WI38 (cell line): Measurements from ENCODE around the gene AGBL3.

Experiments used
- H3K4me3 ChIP-seq: 2 replicates; pipeline ENCODE4 v1.5.1; 2011; ENCODE audit warnings: low read depth, mild to moderate bottlenecking, control low read depth, low read length
- TF ChIP-seq, protein P1 (sequence below): IDR thresholded peaks from 2 replicates; pipeline ENCODE4 v1.5.1; 2012; ENCODE audit warnings: low read depth, mild to moderate bottlenecking, control low read depth, low read length

Gene AGBL3

DNA sequence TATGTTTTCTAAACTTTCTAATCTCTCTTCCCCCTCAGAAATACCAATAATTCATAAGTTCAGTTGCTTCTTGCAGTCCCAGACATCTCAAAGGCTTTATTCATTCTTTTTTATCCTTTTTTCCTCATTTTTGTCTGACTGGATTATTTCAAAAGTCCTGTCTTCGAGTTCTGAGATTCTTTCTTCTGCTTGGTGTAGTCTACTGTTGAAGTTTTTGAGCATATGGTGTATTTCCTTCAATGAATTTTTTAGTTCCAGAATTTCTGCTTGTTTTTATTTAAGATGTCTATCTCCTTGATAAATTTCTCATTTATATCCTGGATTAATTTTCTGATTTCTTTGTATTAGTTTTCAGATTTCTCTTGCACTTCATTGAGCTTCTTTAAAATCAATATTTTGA is 170.0 kb downstream of the AGBL3 start:
- no peak overlapping the region for H3K4me3 ChIP-seq
- TF ChIP-seq, protein P1, sequence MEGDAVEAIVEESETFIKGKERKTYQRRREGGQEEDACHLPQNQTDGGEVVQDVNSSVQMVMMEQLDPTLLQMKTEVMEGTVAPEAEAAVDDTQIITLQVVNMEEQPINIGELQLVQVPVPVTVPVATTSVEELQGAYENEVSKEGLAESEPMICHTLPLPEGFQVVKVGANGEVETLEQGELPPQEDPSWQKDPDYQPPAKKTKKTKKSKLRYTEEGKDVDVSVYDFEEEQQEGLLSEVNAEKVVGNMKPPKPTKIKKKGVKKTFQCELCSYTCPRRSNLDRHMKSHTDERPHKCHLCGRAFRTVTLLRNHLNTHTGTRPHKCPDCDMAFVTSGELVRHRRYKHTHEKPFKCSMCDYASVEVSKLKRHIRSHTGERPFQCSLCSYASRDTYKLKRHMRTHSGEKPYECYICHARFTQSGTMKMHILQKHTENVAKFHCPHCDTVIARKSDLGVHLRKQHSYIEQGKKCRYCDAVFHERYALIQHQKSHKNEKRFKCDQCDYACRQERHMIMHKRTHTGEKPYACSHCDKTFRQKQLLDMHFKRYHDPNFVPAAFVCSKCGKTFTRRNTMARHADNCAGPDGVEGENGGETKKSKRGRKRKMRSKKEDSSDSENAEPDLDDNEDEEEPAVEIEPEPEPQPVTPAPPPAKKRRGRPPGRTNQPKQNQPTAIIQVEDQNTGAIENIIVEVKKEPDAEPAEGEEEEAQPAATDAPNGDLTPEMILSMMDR = no peak

DNA sequence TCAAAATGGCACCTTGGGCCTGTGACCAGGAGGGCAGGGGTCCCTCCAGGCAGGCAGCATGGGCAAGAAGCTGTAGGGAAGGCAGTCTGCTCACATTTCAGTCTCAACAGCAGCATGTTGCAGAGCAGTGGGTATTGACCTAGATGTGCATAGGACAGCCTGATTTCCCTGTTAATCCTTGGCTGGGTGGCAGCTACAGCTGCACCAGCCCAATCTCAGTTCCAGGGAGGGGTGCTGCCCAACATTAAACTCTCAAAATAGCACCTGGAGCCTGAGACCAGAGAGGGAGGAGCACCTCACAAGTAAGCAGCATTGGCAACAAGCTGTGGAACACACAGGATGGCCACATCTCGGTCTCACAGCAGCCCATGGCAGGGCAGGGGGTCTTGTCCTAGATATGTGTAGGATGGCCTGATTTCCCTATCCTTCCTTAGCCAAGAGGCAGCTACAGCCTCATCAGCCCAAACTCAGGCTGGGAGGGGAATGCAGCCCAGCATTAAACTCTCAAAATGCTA is 171.9 kb downstream of the AGBL3 start:
- no peak overlapping the region for H3K4me3 ChIP-seq
- TF ChIP-seq, protein P1 = no peak

DNA sequence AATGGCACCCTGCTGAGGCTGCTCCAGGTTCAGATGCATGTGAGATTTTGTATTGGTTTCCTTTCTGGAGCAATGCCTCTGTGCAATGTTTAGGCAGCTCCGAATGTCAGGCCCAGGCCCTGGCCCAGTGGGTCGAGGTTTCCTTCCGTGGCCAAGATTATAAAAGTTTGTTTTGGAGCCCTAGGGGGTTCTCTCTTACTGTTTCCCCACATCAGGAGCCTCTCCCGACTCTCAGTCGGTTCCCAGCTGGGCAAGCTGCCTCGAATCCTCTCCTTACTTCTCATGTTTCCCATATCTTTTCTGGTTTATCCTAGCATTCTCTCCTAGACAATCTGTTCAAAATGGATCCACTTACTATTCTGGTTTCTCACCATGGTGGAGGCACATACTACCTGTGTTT is 172.6 kb downstream of the AGBL3 start:
- TF ChIP-seq, protein P1 = no peak
- H3K4me3 ChIP-seq = no peak overlapping the region

DNA sequence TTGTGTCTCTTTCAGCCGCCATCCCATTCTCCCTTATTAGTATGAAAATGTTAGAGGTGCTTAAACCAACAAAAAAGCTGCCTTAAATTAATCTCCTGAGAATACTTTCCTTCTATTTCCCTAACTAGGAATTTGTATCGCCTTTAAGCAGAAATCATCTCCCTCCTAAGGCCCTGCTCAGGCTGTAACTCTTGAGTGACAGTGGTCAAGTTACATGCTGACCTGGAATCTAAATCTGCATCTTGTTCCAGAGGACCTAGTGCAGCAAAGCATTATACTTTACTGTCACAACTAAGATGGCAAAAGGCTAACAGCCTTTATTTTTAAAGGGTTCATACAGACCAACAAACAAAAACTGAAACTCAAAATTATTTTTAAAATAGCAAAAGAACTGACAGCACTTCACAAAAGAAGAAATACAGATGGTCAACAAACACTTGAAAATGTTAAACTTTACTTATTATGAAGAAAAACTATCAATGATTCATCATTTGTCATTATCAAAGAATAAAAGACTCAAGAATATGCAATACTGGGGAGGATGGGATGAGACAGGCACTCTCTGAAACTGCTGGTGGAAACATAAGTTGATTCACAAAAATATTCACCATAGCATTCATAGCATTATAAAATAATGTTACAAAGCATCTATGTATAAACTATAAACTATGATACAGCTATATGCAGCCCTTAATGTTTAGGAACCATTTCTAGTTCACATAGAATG is 173.2 kb downstream of the AGBL3 start:
- TF ChIP-seq, protein P1 = no peak
- H3K4me3 ChIP-seq = no peak overlapping the region

DNA sequence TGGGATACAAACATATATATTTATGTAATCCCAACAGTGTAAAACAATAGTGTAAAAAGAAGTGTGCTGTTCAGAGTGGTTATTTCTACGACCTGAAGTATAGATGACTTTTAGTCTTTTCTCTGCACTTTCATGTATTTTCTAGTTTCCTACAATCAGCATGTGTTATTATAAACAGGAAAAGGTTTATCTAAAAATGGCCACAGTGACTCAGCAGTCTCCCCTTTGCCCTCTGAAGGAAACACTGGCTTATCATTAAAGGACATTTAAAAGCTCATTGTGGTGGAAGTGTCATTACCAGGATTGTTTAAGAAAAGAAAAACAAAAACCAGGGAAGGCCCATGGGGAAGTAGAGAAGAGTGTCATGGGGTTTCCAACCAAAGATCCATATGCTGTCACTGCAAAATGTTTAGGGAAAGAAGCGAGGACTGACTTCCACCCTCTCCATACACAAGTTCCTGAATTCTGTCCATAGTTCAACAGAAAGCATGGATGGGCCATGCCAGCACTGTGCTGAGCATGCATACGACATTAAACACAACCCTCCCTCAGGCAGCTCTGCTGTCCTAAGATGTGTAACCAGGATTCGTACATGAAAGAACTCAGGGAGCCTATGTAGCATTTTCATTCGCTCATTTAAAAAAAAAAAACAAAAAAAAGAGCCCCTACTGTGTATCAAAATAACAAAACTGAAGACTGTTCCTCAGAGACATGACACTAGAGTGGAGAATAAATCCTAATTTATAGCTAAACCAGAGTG is 174.0 kb downstream of the AGBL3 start:
- no peak overlapping the region for H3K4me3 ChIP-seq
- TF ChIP-seq, protein P1 = no peak

DNA sequence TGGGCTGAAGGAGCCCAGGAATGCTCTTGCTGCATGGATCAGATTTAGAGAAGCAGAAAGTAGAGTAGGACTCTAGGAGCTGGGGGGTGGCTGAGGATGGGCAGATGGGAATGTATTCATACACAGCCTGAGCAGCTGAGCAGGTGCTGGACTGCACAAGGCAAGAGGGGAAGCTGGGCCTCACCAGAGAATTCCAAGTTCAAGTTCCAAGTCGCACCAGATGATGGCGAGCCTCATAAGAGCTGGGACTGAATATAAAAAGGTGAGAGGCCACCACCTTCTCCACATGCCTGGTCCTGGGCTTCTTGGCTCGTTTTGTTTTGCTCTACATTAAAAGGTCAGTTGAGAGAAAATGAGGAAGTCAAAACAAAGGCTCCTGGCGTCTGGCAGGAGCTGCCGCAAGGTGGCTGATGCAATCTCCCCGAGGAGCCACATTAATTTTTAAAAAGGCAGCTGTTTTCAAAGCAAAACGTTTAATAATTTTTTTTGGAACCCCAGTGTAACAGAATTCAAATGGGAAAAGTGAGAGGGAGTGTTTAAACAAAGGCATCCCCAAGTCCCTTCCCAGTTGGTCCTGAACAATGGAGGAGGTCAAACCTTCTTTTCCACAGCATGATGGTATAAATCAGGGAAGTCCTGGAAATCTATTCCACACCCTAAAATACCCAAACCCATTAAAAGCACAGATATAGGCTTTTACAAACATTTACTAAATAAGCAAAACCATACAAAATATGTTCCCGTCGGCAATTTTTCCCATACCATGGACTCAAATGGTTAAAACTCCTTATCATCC is 174.7 kb downstream of the AGBL3 start:
- no peak overlapping the region for H3K4me3 ChIP-seq

More for the DNA sequence above, 174.7 kb downstream of the AGBL3 start:
- TF ChIP-seq, protein P1 = no peak
